Right lobe of liver (tissue), 4 donors: Measurements from ENCODE around the gene PFDN5.

Source experiments
- POLR2A ChIP-seq: fragments of 450-650 bp; IDR thresholded peaks from one replicate; pipeline ENCODE4 v1.6.1; 2017; ENCODE audit warnings: antibody characterized with exemption, mild to moderate bottlenecking
- TF ChIP-seq, protein P1 (sequence below), 4 donors: fragments of 200-600 bp in 3 of 4; fragments of 450-650 bp in 1 of 4; IDR thresholded peaks; one replicate each; pipeline versions ENCODE4 v1.5.1 to v1.8.0; 2016 to 2022; ENCODE audit warnings: antibody characterized with exemption in 4 of 4, mild to moderate bottlenecking in 2 of 4
- donor health status: DM: no; HTN: no; CAD: no.
- donor health status: DM: no; HTN: no; CAD: no.
- donor health status: DM: no; HTN: yes; CAD: no.

DNA sequence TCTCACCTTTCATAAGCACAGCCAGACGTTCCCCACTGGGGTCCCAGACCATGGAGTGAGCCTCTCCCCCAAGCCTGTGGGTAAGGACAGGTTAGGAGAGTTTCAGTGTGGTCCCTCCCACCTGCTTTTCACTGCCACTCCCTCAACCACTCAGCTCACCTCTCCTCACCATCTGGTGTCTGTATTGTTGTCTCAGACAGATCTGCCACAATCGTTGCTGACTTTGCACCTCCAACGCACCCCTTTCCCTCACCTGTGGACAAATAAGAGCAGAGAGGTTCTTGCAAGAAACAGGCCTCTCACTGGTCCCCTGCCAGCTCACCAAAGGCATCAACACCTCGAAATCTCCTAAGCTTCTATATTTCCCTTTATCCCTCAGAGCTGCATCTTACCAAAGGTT lies 12.9 kb downstream of the PFDN5 start:
- TF ChIP-seq, protein P1, sequence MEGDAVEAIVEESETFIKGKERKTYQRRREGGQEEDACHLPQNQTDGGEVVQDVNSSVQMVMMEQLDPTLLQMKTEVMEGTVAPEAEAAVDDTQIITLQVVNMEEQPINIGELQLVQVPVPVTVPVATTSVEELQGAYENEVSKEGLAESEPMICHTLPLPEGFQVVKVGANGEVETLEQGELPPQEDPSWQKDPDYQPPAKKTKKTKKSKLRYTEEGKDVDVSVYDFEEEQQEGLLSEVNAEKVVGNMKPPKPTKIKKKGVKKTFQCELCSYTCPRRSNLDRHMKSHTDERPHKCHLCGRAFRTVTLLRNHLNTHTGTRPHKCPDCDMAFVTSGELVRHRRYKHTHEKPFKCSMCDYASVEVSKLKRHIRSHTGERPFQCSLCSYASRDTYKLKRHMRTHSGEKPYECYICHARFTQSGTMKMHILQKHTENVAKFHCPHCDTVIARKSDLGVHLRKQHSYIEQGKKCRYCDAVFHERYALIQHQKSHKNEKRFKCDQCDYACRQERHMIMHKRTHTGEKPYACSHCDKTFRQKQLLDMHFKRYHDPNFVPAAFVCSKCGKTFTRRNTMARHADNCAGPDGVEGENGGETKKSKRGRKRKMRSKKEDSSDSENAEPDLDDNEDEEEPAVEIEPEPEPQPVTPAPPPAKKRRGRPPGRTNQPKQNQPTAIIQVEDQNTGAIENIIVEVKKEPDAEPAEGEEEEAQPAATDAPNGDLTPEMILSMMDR (IDR thresholded peaks at IDR 0.05): no peak
- TF ChIP-seq POLR2A: no peak
